Cardiac septum (tissue), 1 donor: Measurements from ENCODE around the gene PRKN. TPM values are rescaled to one million over a fixed set of nuclear protein-coding genes. Genes with fewer than 3 reads are reported as not detected.

ENCODE experiments used
- DNase-seq: peaks from one replicate; pipeline ENCODE4 v3.0.0-alpha.2; 2020; ENCODE audit warnings: low spot score
- intact Hi-C: fragments of 100-400 bp; cut with DNase I; formaldehyde crosslinking; loops from one replicate; pipeline ENCODE4 v1.14.0; 2022
- total RNA-seq: library from RNA; stranded (reverse); fragmentation: NEBNext Ultra II Directional; extraction: Animal tissue kit (Norgen Biotek cat#: 25700); gene quantifications from one replicate; pipeline ENCODE4 v1.2.1, GENCODE V29; 2021
- donor health status: DM: no; HTN: no; CAD: no.

Gene PRKN
- total RNA-seq, 1 donor from 2014 or later, result 23.2 TPM

DNA sequence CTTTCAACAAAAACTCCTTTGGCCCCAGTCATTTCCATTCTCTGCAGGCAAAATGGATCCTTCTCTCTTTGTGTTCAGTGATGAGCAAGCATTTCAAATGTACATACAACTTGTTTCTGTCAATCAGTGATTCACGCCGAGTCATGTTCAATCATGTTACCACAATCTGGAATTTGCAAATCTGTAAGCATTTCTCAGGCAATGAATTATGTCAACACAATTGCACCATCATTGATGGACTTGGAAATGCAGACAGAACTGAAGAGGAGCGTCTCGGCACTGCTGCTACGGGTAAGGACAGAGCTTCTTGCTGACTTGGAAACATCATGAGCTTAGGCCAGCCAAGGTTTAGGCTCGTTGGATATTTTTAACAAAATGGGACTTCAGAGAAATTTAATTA lies 1320.9 kb downstream of the PRKN start:
- intact Hi-C loops, result no loop called here

GRCh38 chr6:161405418-161405817 lies 1322.1 kb downstream of the PRKN start:
- intact Hi-C loops, result no loop called here
- no peak for DNase-seq

More for the DNA sequence above, 1320.9 kb downstream of the PRKN start:
- no peak for DNase-seq

- intact Hi-C loops, result no loop called here
- DNase-seq, result no peak
Observed at GRCh38 chr6:161403717-161404116, 1323.8 kb downstream of the PRKN start.

DNA sequence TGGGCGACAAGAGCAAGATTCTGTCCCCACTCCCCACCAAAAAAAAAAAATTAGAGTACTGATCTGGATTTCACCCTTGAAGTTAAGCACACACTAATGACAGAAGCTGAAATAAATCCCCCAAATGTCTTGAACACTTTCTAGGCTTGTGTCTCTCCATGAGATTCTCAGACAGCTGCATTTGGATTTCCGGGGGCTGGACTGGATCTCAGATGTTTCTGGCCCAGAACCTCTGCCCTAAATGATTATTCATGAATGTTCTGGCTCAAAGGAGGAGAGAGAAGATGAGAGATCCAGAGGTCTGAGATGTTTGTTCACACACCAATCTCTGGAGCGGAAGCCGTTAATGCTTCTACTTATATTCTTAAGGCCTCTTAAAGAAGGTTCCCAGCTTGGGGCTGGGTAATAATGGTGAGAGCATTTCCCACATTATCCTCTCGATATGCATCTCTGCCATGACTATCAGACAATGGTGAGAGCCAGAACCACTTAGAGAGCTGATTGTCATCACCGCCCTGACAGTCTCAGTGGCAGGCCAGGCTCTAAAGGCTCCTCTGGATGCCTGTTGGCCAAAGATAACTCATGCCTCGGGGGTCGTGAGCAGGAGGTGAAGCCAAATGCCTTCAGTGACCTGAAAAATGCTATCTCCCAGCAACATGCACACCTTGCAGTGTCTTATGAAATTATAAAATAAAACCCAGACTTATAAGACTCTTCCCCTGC lies 1325.8 kb downstream of the PRKN start:
- DNase-seq, result peak; percentile 27
- intact Hi-C loops, result no loop called here

DNA sequence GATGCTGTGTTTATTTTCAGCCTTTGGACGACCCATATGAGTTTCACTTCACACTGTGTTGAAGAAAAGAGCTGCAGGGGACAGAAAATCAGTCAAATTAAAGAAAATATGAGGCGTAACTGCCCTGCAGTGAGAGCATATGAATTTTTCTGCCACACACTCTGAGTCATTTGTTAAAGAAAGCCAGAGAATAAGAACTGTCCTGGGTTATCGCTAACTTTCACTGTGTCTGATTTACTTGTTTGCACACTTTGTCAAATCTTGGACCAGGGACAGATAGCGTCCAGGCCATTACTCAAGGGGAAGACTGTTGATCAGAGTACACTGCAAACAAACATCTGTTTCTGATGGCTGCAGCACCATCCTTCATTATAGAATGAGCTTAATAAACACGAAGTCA lies 1326.9 kb downstream of the PRKN start:
- intact Hi-C loops, result no loop called here
- no peak for DNase-seq

- intact Hi-C loops, result no loop called here
- peak; percentile 60 for DNase-seq
Observed at GRCh38 chr6:161396539-161396938, 1331.0 kb downstream of the PRKN start.

GRCh38 chr6:161395716-161396231 lies 1331.8 kb downstream of the PRKN start:
- intact Hi-C loops, result no loop called here

DNA sequence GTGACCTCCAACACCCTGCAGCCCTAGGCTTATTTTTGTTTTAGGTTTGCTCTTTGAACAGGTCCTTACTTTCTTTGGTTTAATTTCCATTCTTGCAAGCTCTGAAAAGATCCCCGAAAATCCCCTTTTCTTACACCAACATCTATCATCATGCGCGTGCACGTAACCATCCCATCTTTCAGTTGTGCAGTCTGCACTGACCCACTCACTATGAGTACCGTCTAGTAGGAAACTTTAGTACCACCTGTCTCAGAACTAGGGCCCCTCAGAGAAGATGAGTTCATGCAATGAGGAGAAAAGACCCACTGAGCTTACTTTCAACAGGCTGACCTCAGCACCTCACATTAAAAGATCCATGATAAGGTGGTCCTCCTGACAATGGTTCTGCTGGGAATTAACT lies 1333.1 kb downstream of the PRKN start:
- peak; percentile 14 for DNase-seq
- intact Hi-C loops, result no loop called here

More at GRCh38 chr6:161395716-161396231, 1331.8 kb downstream of the PRKN start:
- DNase-seq, result peak; percentile 66

- peak; percentile 9 for DNase-seq
- intact Hi-C loops, result no loop called here
Observed at GRCh38 chr6:161393839-161394364, 1333.7 kb downstream of the PRKN start.

GRCh38 chr6:161393292-161393691 lies 1334.3 kb downstream of the PRKN start:
- DNase-seq, result peak; percentile 4
- intact Hi-C loops, result no loop called here

GRCh38 chr6:161389756-161390155 lies 1337.8 kb downstream of the PRKN start:
- intact Hi-C loops, result no loop called here
- no peak for DNase-seq

DNA sequence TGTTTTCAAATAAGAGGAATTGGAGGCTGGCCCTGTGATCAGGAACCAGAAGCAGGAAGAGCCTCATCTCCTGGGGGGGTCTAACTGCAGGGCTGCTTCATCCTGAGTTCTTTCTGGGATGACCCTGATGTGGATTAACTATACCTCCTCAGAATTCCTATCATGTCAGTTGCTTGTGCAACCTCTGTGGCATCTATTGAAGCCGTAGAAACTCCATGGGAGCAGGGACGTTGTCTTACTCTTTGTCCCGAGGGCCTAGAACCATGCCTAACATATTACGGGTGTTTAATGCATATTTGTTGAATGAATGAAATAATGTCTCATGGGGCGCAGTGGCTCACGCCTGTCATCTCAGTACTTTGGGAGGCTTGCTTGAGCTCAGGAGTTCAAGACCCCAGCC lies 1343.6 kb downstream of the PRKN start:
- intact Hi-C loops, result no loop called here
- DNase-seq, result no peak

- no peak for DNase-seq
- intact Hi-C loops, result loop anchor here (10.0 kb wide), 1 partner anchor 275 kb away; no protein-coding TSS in a partner anchor
Observed at GRCh38 chr6:161379834-161380582, 1347.6 kb downstream of the PRKN start.

DNA sequence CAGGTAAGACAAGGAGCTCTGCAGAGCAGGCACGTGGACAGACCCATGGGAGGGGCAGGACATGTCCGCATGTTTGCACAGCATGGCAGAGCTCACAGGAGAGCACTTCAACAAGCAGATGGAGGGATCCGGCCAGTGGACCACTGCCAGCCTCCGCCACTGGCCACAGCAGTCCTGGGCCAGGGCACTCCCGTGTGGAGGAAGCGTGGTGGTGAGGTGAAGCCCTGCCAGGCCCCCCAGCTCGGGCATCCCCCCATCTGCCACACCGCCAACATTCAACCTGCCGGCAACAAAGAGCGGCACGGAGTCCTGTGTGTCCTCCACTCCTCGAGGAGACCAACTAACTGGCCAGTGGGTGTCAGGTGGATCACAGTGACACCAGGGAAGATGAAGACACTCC lies 1349.5 kb downstream of the PRKN start:
- no peak for DNase-seq
- intact Hi-C loops, result loop anchor here (10.0 kb wide), 1 partner anchor 273 kb away; no protein-coding TSS in a partner anchor

- intact Hi-C loops, result loop anchor here (10.0 kb wide), 1 partner anchor 272 kb away; no protein-coding TSS in a partner anchor
- no peak for DNase-seq
Observed at GRCh38 chr6:161377116-161377515, 1350.5 kb downstream of the PRKN start.

DNA sequence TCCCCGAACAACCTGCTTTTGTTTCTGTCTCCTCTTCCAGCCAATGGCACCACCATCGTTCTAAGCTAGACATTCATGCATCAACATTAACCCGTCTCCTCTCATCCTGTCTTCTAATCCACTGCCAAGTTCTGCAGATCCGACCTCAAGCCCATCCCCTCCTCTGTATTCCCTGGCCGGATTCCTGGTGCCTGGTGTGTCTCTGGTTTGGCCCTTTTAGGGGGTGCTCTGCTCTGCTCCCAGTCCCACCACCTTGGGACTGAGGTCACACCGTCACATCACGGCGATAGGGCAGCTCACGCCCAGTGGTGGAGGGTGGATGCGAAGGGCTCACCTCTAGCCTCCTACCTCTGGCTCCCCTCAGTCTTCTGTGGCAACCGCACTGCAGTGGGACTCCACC lies 1351.2 kb downstream of the PRKN start:
- DNase-seq, result peak; percentile 58
- intact Hi-C loops, result loop anchor here (10.0 kb wide), 1 partner anchor 272 kb away; no protein-coding TSS in a partner anchor

DNA sequence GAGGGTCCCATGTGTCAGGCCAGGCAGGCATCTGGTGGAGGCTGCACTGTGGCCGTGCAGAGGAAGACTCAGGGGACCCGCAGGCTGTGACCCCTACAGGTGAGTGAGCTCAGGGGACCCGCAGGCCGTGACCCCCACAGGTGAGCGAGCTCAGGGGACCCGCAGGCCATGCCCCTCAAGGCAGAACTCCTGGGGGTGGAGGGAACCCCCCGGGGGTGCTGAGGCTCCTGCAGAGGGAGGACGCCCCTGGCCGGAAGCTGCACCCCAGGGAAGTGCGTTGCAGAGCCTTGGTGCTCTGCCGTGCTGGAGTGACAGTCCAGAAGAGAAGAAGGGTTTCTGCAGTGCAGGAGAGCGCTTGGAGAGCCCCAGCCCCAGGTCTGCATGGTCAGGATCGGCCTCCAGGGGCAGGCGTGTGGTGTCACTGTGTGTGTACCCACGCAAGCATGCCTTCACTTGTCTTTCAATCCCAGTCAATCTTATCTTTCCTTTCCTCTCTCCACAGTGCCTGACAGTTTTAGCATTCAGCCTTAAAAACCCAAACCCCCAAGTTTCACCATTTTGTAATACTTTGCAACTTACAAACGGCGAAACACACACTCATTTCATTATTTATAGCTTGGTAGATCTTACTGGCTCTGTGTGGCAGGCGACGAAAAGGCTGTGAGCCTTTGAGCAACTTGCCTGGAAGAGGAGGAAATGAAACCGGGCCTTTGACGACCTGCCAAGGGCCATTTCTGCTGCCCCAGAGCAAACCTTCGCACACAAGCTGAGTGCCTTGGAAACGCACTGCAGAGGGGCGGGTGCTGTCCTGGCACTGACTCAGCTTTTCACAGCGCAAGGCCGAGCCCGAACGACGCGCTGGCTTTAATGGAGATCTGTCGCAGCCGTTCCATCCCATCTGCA lies 1352.3 kb downstream of the PRKN start:
- intact Hi-C loops, result loop anchor here (2.0 to 10.0 kb wide), 4 partner anchors 223 to 643 kb away; no protein-coding TSS in a partner anchor
- peak; percentile 78 for DNase-seq

DNA sequence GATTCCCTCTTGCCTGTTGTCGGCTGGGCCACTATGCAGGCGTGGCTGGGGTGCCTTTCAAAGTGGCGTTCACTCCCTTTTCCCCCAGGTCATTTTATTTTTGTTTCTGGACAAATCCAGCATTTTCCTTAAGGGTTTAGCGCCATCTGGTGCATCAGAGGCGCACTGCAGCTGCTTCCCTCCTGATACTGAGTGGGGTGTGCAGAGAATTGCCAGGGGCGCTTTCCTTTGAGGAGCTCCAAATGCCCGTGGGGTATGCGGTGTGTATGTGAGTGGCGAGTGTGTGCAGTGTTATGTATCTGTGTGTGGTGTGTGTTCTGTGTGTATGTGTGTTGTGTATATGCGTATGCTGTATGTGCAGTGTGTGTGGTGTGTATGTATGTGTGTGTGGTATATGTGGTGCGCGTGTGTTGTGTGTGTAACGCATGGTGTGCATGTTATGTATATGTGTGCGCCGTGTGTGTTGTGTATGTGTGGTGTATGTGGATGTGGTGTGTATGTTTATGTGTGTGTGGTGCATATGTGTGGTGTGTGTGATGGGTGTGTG lies 1353.6 kb downstream of the PRKN start:
- intact Hi-C loops, result loop anchor here (2.0 to 10.0 kb wide), 4 partner anchors 222 to 642 kb away; no protein-coding TSS in a partner anchor
- peak; percentile 74 for DNase-seq

GRCh38 chr6:161372422-161372793 lies 1355.2 kb downstream of the PRKN start:
- intact Hi-C loops, result loop anchor here (5.0 to 10.0 kb wide), 3 partner anchors 220 to 640 kb away; no protein-coding TSS in a partner anchor
- DNase-seq, result peak; percentile 38
